Endothelial cell of umbilical vein (primary cell): ENCODE results near the gene XKRX. TPM values are rescaled to one million over a fixed set of nuclear protein-coding genes. Genes with fewer than 3 reads are reported as not detected.
A peak's percentile ranks its signal among the peaks of the same experiment; 100 is the strongest.

Experiments used
- BruUV-seq: library from RNA; stranded (reverse); fragments of 400-500 nt; replicated peaks from 2 replicates; lab custom pipeline; 2021; lab: Mats Ljungman, UMichigan
- CTCF ChIA-PET: fragments of 300-600, 350-600 bp; sonication (Branson Sonifier 250); formaldehyde crosslinking; loops from one replicate; lab custom pipeline; 2021; ENCODE audit warnings: antibody characterized with exemption, inconsistent platforms; lab: Charles Lee
- POLR2A ChIA-PET: fragments of 300-600, 350-600 bp; sonication (Branson Sonifier 250); formaldehyde crosslinking; loops from one replicate; lab custom pipeline; 2021; ENCODE audit warnings: antibody characterized with exemption, inconsistent platforms; lab: Charles Lee
- DNase-seq: peaks from one replicate; pipeline ENCODE4 v3.0.0-alpha.2; 2011; ENCODE audit warnings: low read depth, low spot score
- FAIRE-seq: peaks from 2 replicates; lab custom pipeline; 2011; peaks lifted over from hg19 to GRCh38; lab: Jason Lieb, UNC
- H2AFZ ChIP-seq: 2 replicates; pipeline ENCODE4 v1.6.0; 2012; ENCODE audit warnings: low read depth, low read length, control low read depth, inconsistent platforms
- H3K27ac ChIP-seq: 2 replicates; pipeline ENCODE4 v1.5.1; 2011; ENCODE audit warnings: low read depth, mild to moderate bottlenecking, control low read depth, low read length, moderate library complexity; ENCODE audit not compliant: insufficient read depth
- H3K27me3 ChIP-seq, 2 experiments: 2 replicates each; pipeline versions ENCODE4 v1.6.0 to v1.6.1; 2011; ENCODE audit warnings: low read length in 2 of 2, mixed read lengths in 1 of 2; ENCODE audit not compliant: control insufficient read depth in 2 of 2, insufficient read depth in 2 of 2
- H3K36me3 ChIP-seq, 2 experiments: 2 replicates in 1 of 2; 3 replicates in 1 of 2; pipeline ENCODE4 v1.5.1; 2011; ENCODE audit warnings: low read length in 2 of 2, mild to moderate bottlenecking in 1 of 2, moderate library complexity in 1 of 2; ENCODE audit not compliant: control insufficient read depth in 2 of 2, insufficient read depth in 2 of 2; ENCODE audit errors: extremely low read depth in 1 of 2
- H3K4me1 ChIP-seq: 3 replicates; pipeline ENCODE4 v1.5.1; 2011; ENCODE audit warnings: mild to moderate bottlenecking, low read length; ENCODE audit not compliant: control insufficient read depth, insufficient read depth; ENCODE audit errors: extremely low read depth
- H3K4me2 ChIP-seq: 2 replicates; pipeline ENCODE4 v1.6.1; 2011; ENCODE audit warnings: low read length, control low read depth, mixed read lengths; ENCODE audit not compliant: insufficient read depth
- H3K4me3 ChIP-seq, 3 experiments: fragments of 200-600 bp in 1 of 3; sonication (generic), shearing (Covaris generic) in 1 of 3; replicated peaks in 1 of 3; 2 replicates each; pipeline ENCODE4 v1.5.1; 2011 to 2016; ENCODE audit warnings: control low read depth in 3 of 3, low read length in 3 of 3, mild to moderate bottlenecking in 2 of 3, inconsistent platforms in 1 of 3, low read depth in 1 of 3, moderate library complexity in 1 of 3; ENCODE audit not compliant: insufficient read depth in 1 of 3
- H3K79me2 ChIP-seq: 2 replicates; pipeline ENCODE4 v1.6.0; 2012; ENCODE audit warnings: low read length, inconsistent platforms; ENCODE audit not compliant: control insufficient read depth, insufficient read depth
- H3K9ac ChIP-seq: replicated peaks from 2 replicates; pipeline ENCODE3; 2011; ENCODE audit warnings: low read length, control low read depth; ENCODE audit not compliant: insufficient read depth; ENCODE audit errors: extremely low read depth
- H3K9me1 ChIP-seq: replicated peaks from 3 replicates; pipeline ENCODE4 v1.6.0; 2011; ENCODE audit warnings: mild to moderate bottlenecking, low read length; ENCODE audit not compliant: control insufficient read depth, insufficient read depth; ENCODE audit errors: extremely low read depth
- H3K9me3 ChIP-seq: replicated peaks from 2 replicates; pipeline ENCODE4 v1.5.1; 2012; ENCODE audit warnings: low read length, inconsistent platforms; ENCODE audit not compliant: control insufficient read depth, insufficient read depth
- H4K20me1 ChIP-seq: replicated peaks from 2 replicates; pipeline ENCODE3; 2011; ENCODE audit warnings: mild to moderate bottlenecking, low read length; ENCODE audit not compliant: control insufficient read depth, insufficient read depth; ENCODE audit errors: extremely low read depth
- EZH2 ChIP-seq: IDR thresholded peaks from 2 replicates; pipeline ENCODE4 v1.6.1; 2012; ENCODE audit warnings: borderline replicate concordance, low read depth, mild to moderate bottlenecking, moderate library complexity, low read length, inconsistent platforms; ENCODE audit not compliant: severe bottlenecking
- GATA2 ChIP-seq: IDR thresholded peaks from 2 replicates; pipeline ENCODE4 v1.7.0; 2011; ENCODE audit warnings: low read depth, mild to moderate bottlenecking, moderate library complexity, mixed read lengths, low read length; ENCODE audit not compliant: insufficient read length, insufficient read depth
- JUN ChIP-seq: IDR thresholded peaks from 2 replicates; pipeline ENCODE4 v1.6.1; 2011; ENCODE audit warnings: borderline replicate concordance, low read depth; ENCODE audit not compliant: insufficient read length, insufficient read depth
- MYC ChIP-seq: IDR thresholded peaks from one replicate; pipeline ENCODE4 v1.6.1; 2011; ENCODE audit warnings: mild to moderate bottlenecking, low read depth, low read length
- POLR2AphosphoS5 ChIP-seq: IDR thresholded peaks from 2 replicates; pipeline ENCODE4 v1.6.1; 2012; ENCODE audit warnings: low read depth, mild to moderate bottlenecking, control low read depth, low read length, moderate library complexity; ENCODE audit not compliant: insufficient read depth
- dilution Hi-C: fragments of 300-500 bp; cut with MboI; formaldehyde crosslinking; loops from one replicate; pipeline ENCODE4 v1.15.0; 2019; ENCODE audit warnings: low sequenced_read_pairs; ENCODE audit not compliant: extremely low pct_ligation_motif_present
- intact Hi-C: fragments of 100-400 bp; cut with micrococcal nuclease; formaldehyde crosslinking; loops from one replicate; pipeline ENCODE4 v1.10.0; 2022
- polyA plus RNA-seq, 4 experiments: library from polyadenylated mRNA; depleted of rRNA in 3 of 4; stranded (reverse) in 3 of 4; unstranded in 1 of 4; fragments of >200 nt; gene quantifications; 2 replicates each; pipeline versions ENCODE4 v1.2.1 to v1.2.3, GENCODE V29; 2011 to 2012; ENCODE audit warnings: missing spikeins in 1 of 4
- total RNA-seq: library from RNA; stranded (reverse); gene quantifications from 2 replicates; pipeline ENCODE4 v1.2.3, GENCODE V29; 2021
- TF ChIP-seq, protein P1 (sequence below), 2 donors: IDR thresholded peaks; 1 replicate in 1 of 2; 2 replicates in 1 of 2; pipeline ENCODE4 v1.5.1; 2011; ENCODE audit warnings: low read length in 2 of 2, mild to moderate bottlenecking in 2 of 2, moderate library complexity in 2 of 2, control low read depth in 1 of 2, inconsistent platforms in 1 of 2, low read depth in 1 of 2; ENCODE audit not compliant: insufficient read depth in 1 of 2; ENCODE audit errors: extremely low read depth in 1 of 2
- TF ChIP-seq, protein P2 (sequence below): IDR thresholded peaks from 2 replicates; pipeline ENCODE4 v1.6.1; 2011; ENCODE audit not compliant: insufficient read depth, insufficient read length

The XKRX gene
- total and polyA plus RNA-seq, 2 donors (not counting 3 experiments of a cell fraction or from before 2014, with no cell fraction given): 0.33 to 0.88 TPM

DNA sequence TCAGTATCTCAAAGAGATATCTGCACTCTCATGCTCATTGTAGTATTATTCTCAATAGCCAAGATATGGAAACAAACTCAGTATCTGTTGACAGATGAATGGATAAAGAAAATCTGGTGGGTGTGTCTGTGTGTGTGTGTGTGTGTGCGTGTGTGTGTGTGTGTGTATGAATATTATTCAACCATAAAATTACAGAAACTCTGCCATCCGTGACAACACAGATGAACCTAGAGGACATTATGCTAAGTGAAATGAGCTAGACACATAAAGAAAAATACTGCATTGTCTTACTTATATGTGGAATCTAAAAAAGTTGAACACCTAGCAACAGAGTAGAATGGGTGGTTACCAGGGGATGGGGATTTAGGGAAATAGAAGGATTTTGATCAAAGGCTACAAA is 13.2 kb downstream of the XKRX start:
- Histone ChIP-seq H3K4me2 (no peak overlapping the region), H3K79me2 (no peaks in the 10 kb centered on the region), H3K9me3 (no peaks in the 10 kb centered on the region), H3K27ac (no peak overlapping the region), H3K36me3 (no peaks in the 10 kb centered on the region), H3K4me3 (no peak overlapping the region), H3K9ac (no peak overlapping the region), H4K20me1 (no peaks in the 10 kb centered on the region), H2AFZ (no peak overlapping the region), H3K27me3 (no peaks in the 10 kb centered on the region), H3K9me1 (no peaks in the 10 kb centered on the region), H3K4me1 (peaks cover 13% of the 10 kb centered on the region)
- ChIA-PET CTCF (no interaction called here), POLR2A (interaction anchor here (0.5 kb wide), 1 partner anchor 503 kb away, joined by 4 read pairs; no protein-coding TSS in a partner anchor)
- FAIRE-seq (no peak), DNase-seq (no peak)
- dilution Hi-C loops (no loop called here), intact Hi-C loops (no loop called here)
- TF ChIP-seq GATA2: no peak
- TF ChIP-seq MYC: no peak
- TF ChIP-seq, protein P1, sequence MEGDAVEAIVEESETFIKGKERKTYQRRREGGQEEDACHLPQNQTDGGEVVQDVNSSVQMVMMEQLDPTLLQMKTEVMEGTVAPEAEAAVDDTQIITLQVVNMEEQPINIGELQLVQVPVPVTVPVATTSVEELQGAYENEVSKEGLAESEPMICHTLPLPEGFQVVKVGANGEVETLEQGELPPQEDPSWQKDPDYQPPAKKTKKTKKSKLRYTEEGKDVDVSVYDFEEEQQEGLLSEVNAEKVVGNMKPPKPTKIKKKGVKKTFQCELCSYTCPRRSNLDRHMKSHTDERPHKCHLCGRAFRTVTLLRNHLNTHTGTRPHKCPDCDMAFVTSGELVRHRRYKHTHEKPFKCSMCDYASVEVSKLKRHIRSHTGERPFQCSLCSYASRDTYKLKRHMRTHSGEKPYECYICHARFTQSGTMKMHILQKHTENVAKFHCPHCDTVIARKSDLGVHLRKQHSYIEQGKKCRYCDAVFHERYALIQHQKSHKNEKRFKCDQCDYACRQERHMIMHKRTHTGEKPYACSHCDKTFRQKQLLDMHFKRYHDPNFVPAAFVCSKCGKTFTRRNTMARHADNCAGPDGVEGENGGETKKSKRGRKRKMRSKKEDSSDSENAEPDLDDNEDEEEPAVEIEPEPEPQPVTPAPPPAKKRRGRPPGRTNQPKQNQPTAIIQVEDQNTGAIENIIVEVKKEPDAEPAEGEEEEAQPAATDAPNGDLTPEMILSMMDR (IDR thresholded peaks at IDR 0.05; ENCODE audit: extremely low read depth in 1 of 2, insufficient read depth in 1 of 2, low read depth in 1 of 2, low read length in 2 of 2): no peak
- BruUV-seq: no TSS peak

DNA sequence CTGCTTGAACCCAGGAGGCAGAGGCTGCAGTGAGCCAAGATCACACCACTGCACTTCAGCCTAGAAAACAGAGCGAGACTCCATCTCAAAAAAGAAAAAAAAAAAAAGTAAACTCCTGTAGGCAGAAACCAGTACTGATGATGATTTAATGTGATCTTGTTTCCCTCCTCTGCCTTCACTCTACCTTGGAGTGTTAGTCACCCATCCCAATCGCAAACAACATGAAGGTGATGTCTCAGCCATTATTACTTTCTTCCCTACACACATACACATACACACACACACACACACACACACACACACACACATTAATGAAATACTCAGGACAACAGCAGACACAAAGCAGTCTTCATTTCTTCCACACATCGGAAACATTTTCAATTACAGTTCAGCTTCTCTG is 15.6 kb downstream of the XKRX start:
- no peak overlapping the region for H3K4me3 ChIP-seq
- no TSS peak for BruUV-seq
- dilution Hi-C loops: no loop called here
- H3K9ac ChIP-seq: no peak overlapping the region
- DNase-seq (no peak), FAIRE-seq (peak; percentile 58)
- H3K27ac ChIP-seq: no peak overlapping the region
- POLR2A ChIA-PET: interaction anchor here (0.7 kb wide), 1 partner anchor 465 kb away, joined by 3 read pairs; no protein-coding TSS in a partner anchor
- intact Hi-C loops: no loop called here
- no peaks in the 10 kb centered on the region for H3K79me2 ChIP-seq
- H3K4me1 ChIP-seq: peaks cover 13% of the 10 kb centered on the region
- H2AFZ ChIP-seq: no peak overlapping the region
- TF ChIP-seq, protein P1 (IDR thresholded peaks at IDR 0.05; ENCODE audit: extremely low read depth in 1 of 2, insufficient read depth in 1 of 2, low read depth in 1 of 2, low read length in 2 of 2): no peak
- TF ChIP-seq MYC (no peak), EZH2 (no peak), POLR2AphosphoS5 (no peak), JUN (no peak)
- TF ChIP-seq, protein P2, sequence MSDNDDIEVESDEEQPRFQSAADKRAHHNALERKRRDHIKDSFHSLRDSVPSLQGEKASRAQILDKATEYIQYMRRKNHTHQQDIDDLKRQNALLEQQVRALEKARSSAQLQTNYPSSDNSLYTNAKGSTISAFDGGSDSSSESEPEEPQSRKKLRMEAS: no peak
- no peaks in the 10 kb centered on the region for H4K20me1 ChIP-seq
- CTCF ChIA-PET: no interaction called here
- no peaks in the 10 kb centered on the region for H3K9me1 ChIP-seq
- no peaks in the 10 kb centered on the region for H3K36me3 ChIP-seq
- no peaks in the 10 kb centered on the region for H3K9me3 ChIP-seq
- no peak overlapping the region for H3K4me2 ChIP-seq
- no peaks in the 10 kb centered on the region for H3K27me3 ChIP-seq
